ENCODE data around the gene KRCC1. TPM values are rescaled to one million over a fixed set of nuclear protein-coding genes. Genes with fewer than 3 reads are reported as not detected.

KRCC1 gene
- total RNA-seq, 1 donor from 2014 or later, result 33.9 TPM

GRCh38 chr2:88053934-88054781 lies 1.4 kb downstream of the KRCC1 start:
- Mint-ChIP-seq H3K27me3 (ENCODE audit: insufficient read depth, low read depth) (no peaks in the 10 kb centered on the region), H3K36me3 (peaks cover 9% of the 10 kb centered on the region), H3K27ac (no peak overlapping the region), H3K4me3 (peak overlapping the region; percentile 97), H3K4me1 (peaks cover 27% of the 10 kb centered on the region), H3K9me3 (no peaks in the 10 kb centered on the region)
- Histone ChIP-seq H3K9me3 (ENCODE audit: low read depth) (no peaks in the 10 kb centered on the region), H3K79me2 (ENCODE audit: low read depth) (peaks cover 54% of the 10 kb centered on the region), H3K4me1 (peaks cover 18% of the 10 kb centered on the region), H4K20me1 (ENCODE audit: low read depth) (peaks cover 5% of the 10 kb centered on the region), H3F3A (ENCODE audit: low read depth) (no peaks in the 10 kb centered on the region), H3K27me3 (no peaks in the 10 kb centered on the region), H3K36me3 (peaks cover 4% of the 10 kb centered on the region), H3K9ac (no peak overlapping the region), H3K27ac (no peak overlapping the region), H2AFZ (replicated peaks) (no peak overlapping the region), H3K4me3 (peak overlapping the region; percentile 89), H3K4me2 (peak overlapping the region; percentile 76)
- no peak for TF ChIP-seq EZH2 (IDR thresholded peaks at IDR 0.05)
- no peak for TF ChIP-seq EZH2phosphoT487 (IDR thresholded peaks at IDR 0.05)
- no peak for TF ChIP-seq CTCF (IDR thresholded peaks at IDR 0.05)
- no peak for DNase-seq (ENCODE audit: low spot score)

GRCh38 chr2:88053296-88053695 lies 2.3 kb downstream of the KRCC1 start:
- Mint-ChIP-seq H3K27me3 (ENCODE audit: insufficient read depth, low read depth) (no peaks in the 10 kb centered on the region), H3K4me1 (peaks cover 27% of the 10 kb centered on the region), H3K27ac (no peak overlapping the region), H3K4me3 (no peak overlapping the region), H3K9me3 (no peaks in the 10 kb centered on the region), H3K36me3 (peaks cover 13% of the 10 kb centered on the region)
- Histone ChIP-seq H3K79me2 (ENCODE audit: low read depth) (peaks cover 54% of the 10 kb centered on the region), H3F3A (ENCODE audit: low read depth) (no peaks in the 10 kb centered on the region), H3K4me3 (no peak overlapping the region), H3K4me1 (peaks cover 18% of the 10 kb centered on the region), H4K20me1 (ENCODE audit: low read depth) (peaks cover 9% of the 10 kb centered on the region), H3K27me3 (no peaks in the 10 kb centered on the region), H3K36me3 (peaks cover 8% of the 10 kb centered on the region), H3K4me2 (peak overlapping the region; percentile 76), H3K27ac (no peak overlapping the region), H3K9me3 (ENCODE audit: low read depth) (no peaks in the 10 kb centered on the region), H2AFZ (replicated peaks) (no peak overlapping the region), H3K9ac (no peak overlapping the region)
- TF ChIP-seq EZH2 (IDR thresholded peaks at IDR 0.05), result no peak
- no peak for TF ChIP-seq CTCF (IDR thresholded peaks at IDR 0.05)
- no peak for TF ChIP-seq EZH2phosphoT487 (IDR thresholded peaks at IDR 0.05)
- no peak for DNase-seq (ENCODE audit: low spot score)

- H4K20me1 ChIP-seq (ENCODE audit: low read depth), result peaks cover 9% of the 10 kb centered on the region
- H3K27ac ChIP-seq, result no peak overlapping the region
- no peak for DNase-seq (ENCODE audit: low spot score)
- no peak overlapping the region for H3K4me3 ChIP-seq
- H3K4me3 Mint-ChIP-seq, result no peak overlapping the region
- TF ChIP-seq EZH2phosphoT487 (IDR thresholded peaks at IDR 0.05), result no peak
- TF ChIP-seq CTCF (IDR thresholded peaks at IDR 0.05), result no peak
- no peak for TF ChIP-seq EZH2 (IDR thresholded peaks at IDR 0.05)
- no peak overlapping the region for H3K4me2 ChIP-seq
- H3K27me3 Mint-ChIP-seq (ENCODE audit: insufficient read depth, low read depth), result no peaks in the 10 kb centered on the region
- peaks cover 13% of the 10 kb centered on the region for H3K36me3 Mint-ChIP-seq
- H3K27ac Mint-ChIP-seq, result no peak overlapping the region
- H3K9me3 Mint-ChIP-seq, result no peaks in the 10 kb centered on the region
- H3K4me1 Mint-ChIP-seq, result peaks cover 27% of the 10 kb centered on the region
- H3F3A ChIP-seq (ENCODE audit: low read depth), result no peaks in the 10 kb centered on the region
- H3K9ac ChIP-seq, result no peak overlapping the region
- H3K79me2 ChIP-seq (ENCODE audit: low read depth), result peaks cover 54% of the 10 kb centered on the region
- H3K27me3 ChIP-seq, result no peaks in the 10 kb centered on the region
- no peaks in the 10 kb centered on the region for H3K9me3 ChIP-seq (ENCODE audit: low read depth)
- peaks cover 8% of the 10 kb centered on the region for H3K36me3 ChIP-seq
- H3K4me1 ChIP-seq, result peaks cover 18% of the 10 kb centered on the region
- no peak overlapping the region for H2AFZ ChIP-seq (replicated peaks)
These were observed 3.8 kb downstream of the KRCC1 start for GRCh38 chr2:88051792-88052191.
